HCT116 (cell line): ENCODE data around the gene KDM6B.

Experiments
- CEBPB ChIP-seq: IDR thresholded peaks from 2 replicates; pipeline ENCODE4 v1.6.1; 2012; ENCODE audit warnings: low read depth
- EZH2 ChIP-seq: fragments of 200-600 bp; sonication (generic); IDR thresholded peaks from 2 replicates; pipeline ENCODE4 v1.6.1; 2017; ENCODE audit warnings: antibody characterized with exemption, mixed run types
- EZH2phosphoT487 ChIP-seq: fragments of 200-600 bp; IDR thresholded peaks from 2 replicates; pipeline ENCODE4 v1.6.1; 2018; ENCODE audit warnings: antibody characterized with exemption, borderline replicate concordance
- JUND ChIP-seq: IDR thresholded peaks from 2 replicates; pipeline ENCODE4 v1.6.1; 2012
- POLR2A ChIP-seq: IDR thresholded peaks from 2 replicates; pipeline ENCODE4 v1.7.0; 2011; ENCODE audit warnings: borderline replicate concordance; ENCODE audit not compliant: insufficient read depth, insufficient read length; ENCODE audit errors: extremely low read depth
- POLR2AphosphoS5 ChIP-seq: IDR thresholded peaks from 2 replicates; pipeline ENCODE4 v1.6.1; 2011; ENCODE audit warnings: mild to moderate bottlenecking, low read depth, low read length, moderate library complexity
- SRF ChIP-seq: IDR thresholded peaks from 2 replicates; pipeline ENCODE4 v1.6.1; 2012; ENCODE audit warnings: low read depth
- TCF7L2 ChIP-seq: IDR thresholded peaks from 2 replicates; pipeline ENCODE4 v1.7.0; 2011; ENCODE audit warnings: borderline replicate concordance, inconsistent platforms; ENCODE audit not compliant: insufficient read depth, insufficient read length; ENCODE audit errors: extremely low read depth
- YY1 ChIP-seq: IDR thresholded peaks from 2 replicates; pipeline ENCODE4 v1.6.1; 2011; ENCODE audit warnings: low read length, low read depth, moderate library complexity, mild to moderate bottlenecking; ENCODE audit not compliant: insufficient replicate concordance; ENCODE audit errors: extremely low read depth
- ZFX ChIP-seq: fragments of 450-650 bp; IDR thresholded peaks from 2 replicates; pipeline ENCODE4 v1.6.1; 2017
- TF ChIP-seq, protein P1 (sequence below), 3 experiments: fragments of 200-600 bp in 1 of 3; sonication (generic) in 1 of 3; IDR thresholded peaks in 2 of 3; conservative IDR thresholded peaks in 1 of 3; 2 replicates each; pipeline ENCODE4 v1.5.1; 2012 to 2017; ENCODE audit warnings: low read depth in 2 of 3, low read length in 2 of 3, antibody characterized with exemption in 1 of 3, borderline replicate concordance in 1 of 3, control low read depth in 1 of 3, mild to moderate bottlenecking in 1 of 3, mixed read lengths in 1 of 3, mixed run types in 1 of 3, moderate library complexity in 1 of 3; ENCODE audit not compliant: insufficient read depth in 1 of 3
- TF ChIP-seq, protein P2 (sequence below): IDR thresholded peaks from 2 replicates; pipeline ENCODE4 v1.6.1; 2011; ENCODE audit warnings: mild to moderate bottlenecking, low read length, moderate library complexity; ENCODE audit not compliant: insufficient replicate concordance; ENCODE audit errors: extremely low read depth
- TF ChIP-seq, protein P3 (sequence below): IDR thresholded peaks from 2 replicates; pipeline ENCODE4 v1.6.1; 2012; ENCODE audit warnings: low read depth
- TF ChIP-seq, protein P4 (sequence below): IDR thresholded peaks from 2 replicates; pipeline ENCODE4 v1.6.1; 2012

DNA sequence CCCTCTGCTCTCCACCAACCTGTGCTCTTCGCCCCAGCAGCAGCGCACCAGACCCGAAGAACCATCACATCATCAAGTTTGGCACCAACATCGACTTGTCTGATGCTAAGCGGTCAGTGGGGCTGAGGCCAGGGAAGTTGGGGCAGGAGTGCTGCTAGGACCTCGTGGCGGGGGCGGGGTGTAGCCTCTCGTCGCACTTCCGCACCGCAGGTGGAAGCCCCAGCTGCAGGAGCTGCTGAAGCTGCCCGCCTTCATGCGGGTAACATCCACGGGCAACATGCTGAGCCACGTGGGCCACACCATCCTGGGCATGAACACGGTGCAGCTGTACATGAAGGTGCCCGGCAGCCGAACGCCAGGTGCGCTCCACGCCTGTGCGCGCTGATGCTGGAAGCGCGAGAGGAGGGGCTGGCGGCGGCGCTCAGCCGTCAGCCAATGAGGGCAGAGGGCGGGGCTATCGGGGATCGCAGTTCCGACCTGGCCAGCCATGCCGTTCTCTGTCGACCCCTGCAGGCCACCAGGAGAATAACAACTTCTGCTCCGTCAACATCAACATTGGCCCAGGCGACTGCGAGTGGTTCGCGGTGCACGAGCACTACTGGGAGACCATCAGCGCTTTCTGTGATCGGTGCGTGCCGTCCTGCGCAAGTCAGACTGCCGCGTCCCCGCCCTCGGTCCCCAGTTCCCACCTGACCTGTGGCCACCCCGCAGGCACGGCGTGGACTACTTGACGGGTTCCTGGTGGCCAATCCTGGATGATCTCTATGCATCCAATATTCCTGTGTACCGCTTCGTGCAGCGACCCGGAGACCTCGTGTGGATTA lies 17.6 kb downstream of the KDM6B start:
- TF ChIP-seq EZH2, result no peak
- TF ChIP-seq ZFX, result no peak; the same call in 1 of the 2 replicates
- TF ChIP-seq, protein P1, sequence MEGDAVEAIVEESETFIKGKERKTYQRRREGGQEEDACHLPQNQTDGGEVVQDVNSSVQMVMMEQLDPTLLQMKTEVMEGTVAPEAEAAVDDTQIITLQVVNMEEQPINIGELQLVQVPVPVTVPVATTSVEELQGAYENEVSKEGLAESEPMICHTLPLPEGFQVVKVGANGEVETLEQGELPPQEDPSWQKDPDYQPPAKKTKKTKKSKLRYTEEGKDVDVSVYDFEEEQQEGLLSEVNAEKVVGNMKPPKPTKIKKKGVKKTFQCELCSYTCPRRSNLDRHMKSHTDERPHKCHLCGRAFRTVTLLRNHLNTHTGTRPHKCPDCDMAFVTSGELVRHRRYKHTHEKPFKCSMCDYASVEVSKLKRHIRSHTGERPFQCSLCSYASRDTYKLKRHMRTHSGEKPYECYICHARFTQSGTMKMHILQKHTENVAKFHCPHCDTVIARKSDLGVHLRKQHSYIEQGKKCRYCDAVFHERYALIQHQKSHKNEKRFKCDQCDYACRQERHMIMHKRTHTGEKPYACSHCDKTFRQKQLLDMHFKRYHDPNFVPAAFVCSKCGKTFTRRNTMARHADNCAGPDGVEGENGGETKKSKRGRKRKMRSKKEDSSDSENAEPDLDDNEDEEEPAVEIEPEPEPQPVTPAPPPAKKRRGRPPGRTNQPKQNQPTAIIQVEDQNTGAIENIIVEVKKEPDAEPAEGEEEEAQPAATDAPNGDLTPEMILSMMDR (IDR thresholded peaks at IDR 0.05 in 2 of 3, conservative IDR thresholded peaks at IDR 0.05 in 1 of 3; ENCODE audit: borderline replicate concordance in 1 of 3, insufficient read depth in 1 of 3, low read depth in 2 of 3, low read length in 2 of 3), result peak; percentile 85 to 93 (median 88)
- peak; percentile 91 for TF ChIP-seq POLR2AphosphoS5
- TF ChIP-seq, protein P2, sequence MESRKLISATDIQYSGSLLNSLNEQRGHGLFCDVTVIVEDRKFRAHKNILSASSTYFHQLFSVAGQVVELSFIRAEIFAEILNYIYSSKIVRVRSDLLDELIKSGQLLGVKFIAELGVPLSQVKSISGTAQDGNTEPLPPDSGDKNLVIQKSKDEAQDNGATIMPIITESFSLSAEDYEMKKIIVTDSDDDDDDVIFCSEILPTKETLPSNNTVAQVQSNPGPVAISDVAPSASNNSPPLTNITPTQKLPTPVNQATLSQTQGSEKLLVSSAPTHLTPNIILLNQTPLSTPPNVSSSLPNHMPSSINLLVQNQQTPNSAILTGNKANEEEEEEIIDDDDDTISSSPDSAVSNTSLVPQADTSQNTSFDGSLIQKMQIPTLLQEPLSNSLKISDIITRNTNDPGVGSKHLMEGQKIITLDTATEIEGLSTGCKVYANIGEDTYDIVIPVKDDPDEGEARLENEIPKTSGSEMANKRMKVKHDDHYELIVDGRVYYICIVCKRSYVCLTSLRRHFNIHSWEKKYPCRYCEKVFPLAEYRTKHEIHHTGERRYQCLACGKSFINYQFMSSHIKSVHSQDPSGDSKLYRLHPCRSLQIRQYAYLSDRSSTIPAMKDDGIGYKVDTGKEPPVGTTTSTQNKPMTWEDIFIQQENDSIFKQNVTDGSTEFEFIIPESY, result no peak
- TF ChIP-seq JUND, result no peak
- TF ChIP-seq EZH2phosphoT487, result no peak
- no peak for TF ChIP-seq YY1
- TF ChIP-seq, protein P3, sequence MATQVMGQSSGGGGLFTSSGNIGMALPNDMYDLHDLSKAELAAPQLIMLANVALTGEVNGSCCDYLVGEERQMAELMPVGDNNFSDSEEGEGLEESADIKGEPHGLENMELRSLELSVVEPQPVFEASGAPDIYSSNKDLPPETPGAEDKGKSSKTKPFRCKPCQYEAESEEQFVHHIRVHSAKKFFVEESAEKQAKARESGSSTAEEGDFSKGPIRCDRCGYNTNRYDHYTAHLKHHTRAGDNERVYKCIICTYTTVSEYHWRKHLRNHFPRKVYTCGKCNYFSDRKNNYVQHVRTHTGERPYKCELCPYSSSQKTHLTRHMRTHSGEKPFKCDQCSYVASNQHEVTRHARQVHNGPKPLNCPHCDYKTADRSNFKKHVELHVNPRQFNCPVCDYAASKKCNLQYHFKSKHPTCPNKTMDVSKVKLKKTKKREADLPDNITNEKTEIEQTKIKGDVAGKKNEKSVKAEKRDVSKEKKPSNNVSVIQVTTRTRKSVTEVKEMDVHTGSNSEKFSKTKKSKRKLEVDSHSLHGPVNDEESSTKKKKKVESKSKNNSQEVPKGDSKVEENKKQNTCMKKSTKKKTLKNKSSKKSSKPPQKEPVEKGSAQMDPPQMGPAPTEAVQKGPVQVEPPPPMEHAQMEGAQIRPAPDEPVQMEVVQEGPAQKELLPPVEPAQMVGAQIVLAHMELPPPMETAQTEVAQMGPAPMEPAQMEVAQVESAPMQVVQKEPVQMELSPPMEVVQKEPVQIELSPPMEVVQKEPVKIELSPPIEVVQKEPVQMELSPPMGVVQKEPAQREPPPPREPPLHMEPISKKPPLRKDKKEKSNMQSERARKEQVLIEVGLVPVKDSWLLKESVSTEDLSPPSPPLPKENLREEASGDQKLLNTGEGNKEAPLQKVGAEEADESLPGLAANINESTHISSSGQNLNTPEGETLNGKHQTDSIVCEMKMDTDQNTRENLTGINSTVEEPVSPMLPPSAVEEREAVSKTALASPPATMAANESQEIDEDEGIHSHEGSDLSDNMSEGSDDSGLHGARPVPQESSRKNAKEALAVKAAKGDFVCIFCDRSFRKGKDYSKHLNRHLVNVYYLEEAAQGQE, result no peak
- peak; percentile 31 for TF ChIP-seq POLR2A
- peak; percentile 76 for TF ChIP-seq TCF7L2
- TF ChIP-seq, protein P4, sequence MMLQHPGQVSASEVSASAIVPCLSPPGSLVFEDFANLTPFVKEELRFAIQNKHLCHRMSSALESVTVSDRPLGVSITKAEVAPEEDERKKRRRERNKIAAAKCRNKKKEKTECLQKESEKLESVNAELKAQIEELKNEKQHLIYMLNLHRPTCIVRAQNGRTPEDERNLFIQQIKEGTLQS, result no peak
- no peak for TF ChIP-seq SRF
- no peak for TF ChIP-seq CEBPB
